ENCODE results near the gene SH3BGR.

SH3BGR gene

GRCh38 chr21:39447264-39447663, 4.5 kb upstream of the SH3BGR start:
- DNase-seq (ENCODE audit: low spot score): no peak
- no peak for TF ChIP-seq CTCF (IDR thresholded peaks at IDR 0.05; ENCODE audit: extremely low read depth, insufficient read depth, missing control alignments)
- in situ Hi-C loops (cut with MboI; ENCODE audit: low pct_unique_long_range_greater_than_20kb, low sequenced_read_pairs, unreplicated experiment): no loop called here

- DNase-seq (ENCODE audit: low spot score): no peak
- in situ Hi-C loops (cut with MboI; ENCODE audit: low pct_unique_long_range_greater_than_20kb, low sequenced_read_pairs, unreplicated experiment): no loop called here
- TF ChIP-seq CTCF (IDR thresholded peaks at IDR 0.05; ENCODE audit: extremely low read depth, insufficient read depth, missing control alignments): no peak
These were observed 618 bp downstream of the SH3BGR start for GRCh38 chr21:39452207-39452969.

- in situ Hi-C loops (cut with MboI; ENCODE audit: low pct_unique_long_range_greater_than_20kb, low sequenced_read_pairs, unreplicated experiment): no loop called here
- TF ChIP-seq CTCF (IDR thresholded peaks at IDR 0.05; ENCODE audit: extremely low read depth, insufficient read depth, missing control alignments): no peak
- DNase-seq (ENCODE audit: low spot score): no peak
These were observed 1.2 kb downstream of the SH3BGR start for GRCh38 chr21:39452970-39453342.

GRCh38 chr21:39453571-39454179, 1.9 kb downstream of the SH3BGR start:
- no peak for TF ChIP-seq CTCF (IDR thresholded peaks at IDR 0.05; ENCODE audit: extremely low read depth, insufficient read depth, missing control alignments)
- DNase-seq (ENCODE audit: low spot score): no peak
- in situ Hi-C loops (cut with MboI; ENCODE audit: low pct_unique_long_range_greater_than_20kb, low sequenced_read_pairs, unreplicated experiment): no loop called here

- in situ Hi-C loops (cut with MboI; ENCODE audit: low pct_unique_long_range_greater_than_20kb, low sequenced_read_pairs, unreplicated experiment): no loop called here
- DNase-seq (ENCODE audit: low spot score): no peak
- TF ChIP-seq CTCF (IDR thresholded peaks at IDR 0.05; ENCODE audit: extremely low read depth, insufficient read depth, missing control alignments): no peak
These were observed 3.3 kb downstream of the SH3BGR start for GRCh38 chr21:39454949-39455668.

GRCh38 chr21:39456665-39457064, 4.9 kb downstream of the SH3BGR start:
- TF ChIP-seq CTCF (IDR thresholded peaks at IDR 0.05; ENCODE audit: extremely low read depth, insufficient read depth, missing control alignments): no peak
- in situ Hi-C loops (cut with MboI; ENCODE audit: low pct_unique_long_range_greater_than_20kb, low sequenced_read_pairs, unreplicated experiment): no loop called here
- DNase-seq (ENCODE audit: low spot score): no peak

Data from GM13977 (cell line).